HCT116 (cell line): ENCODE results near the gene LINGO1. TPM values are rescaled to one million over a fixed set of nuclear protein-coding genes. Genes with fewer than 3 reads are reported as not detected.

Experiments used
- ATAC-seq: fragments of 200-7000 bp; cut with Tn5 transposase; 2 replicates; pipeline ENCODE4 v1.9.1; 2020; ENCODE audit warnings: mild to moderate bottlenecking, moderate library complexity
- BruUV-seq: library from RNA; stranded (reverse); fragments of 400-500 nt; replicated peaks from 2 replicates; lab custom pipeline; 2021; lab: Mats Ljungman, UMichigan
- CTCF ChIA-PET: fragments of 300-600 bp; sonication (Branson Sonifier 250); formaldehyde crosslinking; loops from one replicate; lab custom pipeline; 2021; ENCODE audit warnings: antibody characterized with exemption; lab: Charles Lee
- POLR2A ChIA-PET: fragments of 300-600, 350-600 bp; sonication (Branson Sonifier 250); formaldehyde crosslinking; loops from one replicate; lab custom pipeline; 2021; ENCODE audit warnings: antibody characterized with exemption; lab: Charles Lee
- RAD21 ChIA-PET, 2 experiments: fragments of 300-600 bp; sonication (Branson Sonifier 250); formaldehyde crosslinking; loops; one replicate each; lab custom pipeline; 2023; ENCODE audit warnings: low total read pairs in 2 of 2; ENCODE audit not compliant: uncharacterized antibody in 2 of 2, unreplicated experiment in 2 of 2, low non-redundant PET in 1 of 2; lab: Charles Lee
- DNase-seq: peaks from one replicate; pipeline ENCODE4 v3.0.0-alpha.2; 2010; ENCODE audit warnings: low read depth, low spot score
- H2AFZ ChIP-seq: fragments of 200-600 bp; shearing (Covaris generic), sonication (generic); 2 replicates; pipeline ENCODE4 v1.6.1; 2017; ENCODE audit warnings: low read depth, mixed run types, mixed read lengths, antibody characterized with exemption, low read length; ENCODE audit not compliant: poor library complexity, severe bottlenecking
- H3K27ac ChIP-seq: 2 replicates; pipeline ENCODE4 v1.5.1; 2012; ENCODE audit warnings: low read depth, low read length
- H3K27me3 ChIP-seq: fragments of 200-600 bp; sonication (generic); 2 replicates; pipeline ENCODE4 v1.6.1; 2016; ENCODE audit warnings: mixed run types, low read length, mixed read lengths; ENCODE audit not compliant: insufficient read depth
- H3K36me3 ChIP-seq, 2 experiments: fragments of 200-500 bp in 1 of 2; fragments of 200-600 bp in 1 of 2; sonication (Bioruptor generic) in 1 of 2; sonication (generic) in 1 of 2; 2 replicates each; pipeline versions ENCODE4 v1.5.1 to v1.6.1; 2014 to 2016; ENCODE audit warnings: low read length in 2 of 2, inconsistent platforms in 1 of 2, mixed read lengths in 1 of 2, mixed run types in 1 of 2; ENCODE audit not compliant: insufficient read depth in 2 of 2, control insufficient read depth in 1 of 2
- H3K4me1 ChIP-seq, 2 experiments: fragments of 200-600 bp in 1 of 2; sonication (generic) in 1 of 2; 2 replicates each; pipeline versions ENCODE4 v1.5.1 to v1.6.1; 2012 to 2017; ENCODE audit warnings: low read length in 2 of 2, inconsistent platforms in 1 of 2, mild to moderate bottlenecking in 1 of 2, mixed read lengths in 1 of 2, mixed run types in 1 of 2, moderate library complexity in 1 of 2; ENCODE audit not compliant: insufficient read depth in 2 of 2, control insufficient read depth in 1 of 2
- H3K4me2 ChIP-seq: fragments of 200-600 bp; sonication (generic); 2 replicates; pipeline ENCODE4 v1.6.1; 2017; ENCODE audit warnings: mixed run types, low read length, mixed read lengths
- H3K4me3 ChIP-seq, 2 experiments: fragments of 200-600 bp in 1 of 2; sonication (generic) in 1 of 2; replicated peaks in 1 of 2; 2 replicates each; pipeline ENCODE4 v1.5.1; 2011 to 2016; ENCODE audit warnings: low read length in 2 of 2, control low read depth in 1 of 2, low read depth in 1 of 2, mild to moderate bottlenecking in 1 of 2, mixed read lengths in 1 of 2, mixed run types in 1 of 2
- H3K79me2 ChIP-seq: fragments of 200-600 bp; sonication (generic); 2 replicates; pipeline ENCODE4 v1.6.1; 2017; ENCODE audit warnings: mild to moderate bottlenecking, mixed run types, low read length, moderate library complexity, mixed read lengths; ENCODE audit not compliant: insufficient read depth
- H3K9ac ChIP-seq: fragments of 200-600 bp; sonication (generic); 2 replicates; pipeline ENCODE4 v1.6.1; 2016; ENCODE audit warnings: low read length, mixed read lengths
- H3K9me2 ChIP-seq: fragments of 200-600 bp; sonication (generic), shearing (Covaris generic); 2 replicates; pipeline ENCODE4 v1.6.1; 2017; ENCODE audit warnings: mixed run types, mild to moderate bottlenecking, moderate library complexity; ENCODE audit not compliant: insufficient read depth
- H3K9me3 ChIP-seq, 2 experiments: fragments of 200-500 bp in 1 of 2; fragments of 200-600 bp in 1 of 2; sonication (Bioruptor generic) in 1 of 2; sonication (generic) in 1 of 2; 2 replicates each; pipeline ENCODE4 v1.6.1; 2014 to 2017; ENCODE audit warnings: low read length in 2 of 2, mixed read lengths in 2 of 2, inconsistent platforms in 1 of 2, low read depth in 1 of 2, mild to moderate bottlenecking in 1 of 2, mixed run types in 1 of 2, moderate library complexity in 1 of 2; ENCODE audit not compliant: control insufficient read depth in 1 of 2, insufficient read depth in 1 of 2
- H4K20me1 ChIP-seq: fragments of 200-600 bp; sonication (generic), shearing (Covaris generic); 2 replicates; pipeline ENCODE4 v1.6.1; 2017; ENCODE audit warnings: mixed run types, mild to moderate bottlenecking, moderate library complexity; ENCODE audit not compliant: insufficient read depth
- CBX3 ChIP-seq: IDR thresholded peaks from 2 replicates; pipeline ENCODE4 v1.6.1; 2012; ENCODE audit warnings: low read depth
- CEBPB ChIP-seq: IDR thresholded peaks from 2 replicates; pipeline ENCODE4 v1.6.1; 2012; ENCODE audit warnings: low read depth
- ELF1 ChIP-seq: IDR thresholded peaks from 2 replicates; pipeline ENCODE4 v1.6.1; 2012; ENCODE audit warnings: low read depth, borderline replicate concordance
- EZH2 ChIP-seq: fragments of 200-600 bp; sonication (generic); IDR thresholded peaks from 2 replicates; pipeline ENCODE4 v1.6.1; 2017; ENCODE audit warnings: antibody characterized with exemption, mixed run types
- EZH2phosphoT487 ChIP-seq: fragments of 200-600 bp; IDR thresholded peaks from 2 replicates; pipeline ENCODE4 v1.6.1; 2018; ENCODE audit warnings: antibody characterized with exemption, borderline replicate concordance
- POLR2AphosphoS5 ChIP-seq: IDR thresholded peaks from 2 replicates; pipeline ENCODE4 v1.6.1; 2011; ENCODE audit warnings: mild to moderate bottlenecking, low read depth, low read length, moderate library complexity
- RAD21 ChIP-seq: IDR thresholded peaks from 2 replicates; pipeline ENCODE4 v1.6.1; 2012; ENCODE audit warnings: low read depth, mild to moderate bottlenecking
- SP1 ChIP-seq: IDR thresholded peaks from 2 replicates; pipeline ENCODE4 v1.6.1; 2012; ENCODE audit warnings: low read depth
- TCF7L2 ChIP-seq: IDR thresholded peaks from 2 replicates; pipeline ENCODE4 v1.7.0; 2011; ENCODE audit warnings: borderline replicate concordance, inconsistent platforms; ENCODE audit not compliant: insufficient read depth, insufficient read length; ENCODE audit errors: extremely low read depth
- intact Hi-C: fragments of 100-400 bp; cut with micrococcal nuclease; formaldehyde crosslinking; loops from 2 replicates; pipeline ENCODE4 v1.10.0; 2022
- total RNA-seq: library from RNA; stranded (reverse); gene quantifications from one replicate; pipeline ENCODE4 v1.2.1, GENCODE V29; 2021; ENCODE audit not compliant: unreplicated experiment
- TF ChIP-seq, protein P1 (sequence below): IDR thresholded peaks from 2 replicates; pipeline ENCODE4 v1.6.1; 2012
- TF ChIP-seq, protein P2 (sequence below): IDR thresholded peaks from 2 replicates; pipeline ENCODE4 v1.6.1; 2011; ENCODE audit warnings: mild to moderate bottlenecking, low read length, moderate library complexity; ENCODE audit not compliant: insufficient replicate concordance; ENCODE audit errors: extremely low read depth
- TF ChIP-seq, protein P3 (sequence below): IDR thresholded peaks from 2 replicates; pipeline ENCODE4 v1.6.1; 2012

Gene LINGO1
- total RNA-seq, 1 experiment from 2014 or later: 15.6 TPM

DNA sequence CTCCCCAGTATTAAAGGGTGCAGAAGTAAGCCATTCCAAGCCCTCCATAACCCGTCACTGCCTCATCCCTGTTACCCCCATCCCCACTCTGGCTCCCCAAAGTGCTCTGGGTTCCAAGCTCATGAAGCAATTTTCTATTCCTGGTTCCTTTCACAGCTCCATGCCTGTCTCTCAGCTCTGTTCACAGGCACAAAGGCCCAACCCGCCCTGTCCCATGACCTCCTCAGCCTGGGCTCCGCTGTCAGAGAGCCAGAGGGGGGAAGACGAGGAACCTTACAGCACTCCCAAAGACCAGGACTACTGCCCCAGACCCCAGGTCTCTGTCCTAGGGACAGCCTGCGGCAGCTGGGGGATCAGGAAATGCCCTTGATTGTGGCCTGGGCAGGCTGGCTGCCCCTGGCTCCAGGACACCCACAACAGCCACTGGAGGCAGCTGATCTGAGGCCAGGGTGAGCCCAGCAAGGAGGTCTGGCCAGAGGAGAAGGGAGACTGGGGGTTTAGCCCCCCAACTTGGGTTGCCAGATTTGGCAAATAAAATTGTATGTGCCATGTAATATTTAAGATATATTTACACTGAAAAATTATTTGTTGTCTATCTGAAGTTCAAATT, 43.2 kb upstream of the LINGO1 start:
- no peak overlapping the region for H3K4me2 ChIP-seq
- no peaks in the 10 kb centered on the region for H4K20me1 ChIP-seq
- no peaks in the 10 kb centered on the region for H3K9me2 ChIP-seq
- no peak overlapping the region for H3K9ac ChIP-seq
- CTCF ChIA-PET: no interaction called here
- H3K27me3 ChIP-seq: peaks cover 22% of the 10 kb centered on the region
- H3K9me3 ChIP-seq: no peaks in the 10 kb centered on the region
- intact Hi-C loops: no loop called here
- POLR2A ChIA-PET: no interaction called here
- H3K36me3 ChIP-seq: no peaks in the 10 kb centered on the region
- no peak overlapping the region for H3K27ac ChIP-seq
- RAD21 ChIA-PET: no interaction called here
- no peak for DNase-seq
- TF ChIP-seq SP1 (no peak), EZH2phosphoT487 (no peak), TCF7L2 (no peak), CBX3 (no peak), CEBPB (no peak), ELF1 (no peak), EZH2 (no peak), RAD21 (no peak), POLR2AphosphoS5 (no peak)
- TF ChIP-seq, protein P1, sequence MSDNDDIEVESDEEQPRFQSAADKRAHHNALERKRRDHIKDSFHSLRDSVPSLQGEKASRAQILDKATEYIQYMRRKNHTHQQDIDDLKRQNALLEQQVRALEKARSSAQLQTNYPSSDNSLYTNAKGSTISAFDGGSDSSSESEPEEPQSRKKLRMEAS: no peak
- TF ChIP-seq, protein P2, sequence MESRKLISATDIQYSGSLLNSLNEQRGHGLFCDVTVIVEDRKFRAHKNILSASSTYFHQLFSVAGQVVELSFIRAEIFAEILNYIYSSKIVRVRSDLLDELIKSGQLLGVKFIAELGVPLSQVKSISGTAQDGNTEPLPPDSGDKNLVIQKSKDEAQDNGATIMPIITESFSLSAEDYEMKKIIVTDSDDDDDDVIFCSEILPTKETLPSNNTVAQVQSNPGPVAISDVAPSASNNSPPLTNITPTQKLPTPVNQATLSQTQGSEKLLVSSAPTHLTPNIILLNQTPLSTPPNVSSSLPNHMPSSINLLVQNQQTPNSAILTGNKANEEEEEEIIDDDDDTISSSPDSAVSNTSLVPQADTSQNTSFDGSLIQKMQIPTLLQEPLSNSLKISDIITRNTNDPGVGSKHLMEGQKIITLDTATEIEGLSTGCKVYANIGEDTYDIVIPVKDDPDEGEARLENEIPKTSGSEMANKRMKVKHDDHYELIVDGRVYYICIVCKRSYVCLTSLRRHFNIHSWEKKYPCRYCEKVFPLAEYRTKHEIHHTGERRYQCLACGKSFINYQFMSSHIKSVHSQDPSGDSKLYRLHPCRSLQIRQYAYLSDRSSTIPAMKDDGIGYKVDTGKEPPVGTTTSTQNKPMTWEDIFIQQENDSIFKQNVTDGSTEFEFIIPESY: no peak
- TF ChIP-seq, protein P3, sequence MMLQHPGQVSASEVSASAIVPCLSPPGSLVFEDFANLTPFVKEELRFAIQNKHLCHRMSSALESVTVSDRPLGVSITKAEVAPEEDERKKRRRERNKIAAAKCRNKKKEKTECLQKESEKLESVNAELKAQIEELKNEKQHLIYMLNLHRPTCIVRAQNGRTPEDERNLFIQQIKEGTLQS: no peak
- no TSS peak for BruUV-seq
- H3K4me3 ChIP-seq: no peak overlapping the region
- H3K79me2 ChIP-seq: no peaks in the 10 kb centered on the region
- H2AFZ ChIP-seq: no peak overlapping the region
- ATAC-seq: no peak
- H3K4me1 ChIP-seq: no peaks in the 10 kb centered on the region
